ENCODE results near the gene HAL.
"Not testable (repeated sequence)": the region's sequence is repeated elsewhere in the genome, so short reads cannot be mapped to it uniquely, and the experiment has no call there.

- TF ChIP-seq, protein P1, sequence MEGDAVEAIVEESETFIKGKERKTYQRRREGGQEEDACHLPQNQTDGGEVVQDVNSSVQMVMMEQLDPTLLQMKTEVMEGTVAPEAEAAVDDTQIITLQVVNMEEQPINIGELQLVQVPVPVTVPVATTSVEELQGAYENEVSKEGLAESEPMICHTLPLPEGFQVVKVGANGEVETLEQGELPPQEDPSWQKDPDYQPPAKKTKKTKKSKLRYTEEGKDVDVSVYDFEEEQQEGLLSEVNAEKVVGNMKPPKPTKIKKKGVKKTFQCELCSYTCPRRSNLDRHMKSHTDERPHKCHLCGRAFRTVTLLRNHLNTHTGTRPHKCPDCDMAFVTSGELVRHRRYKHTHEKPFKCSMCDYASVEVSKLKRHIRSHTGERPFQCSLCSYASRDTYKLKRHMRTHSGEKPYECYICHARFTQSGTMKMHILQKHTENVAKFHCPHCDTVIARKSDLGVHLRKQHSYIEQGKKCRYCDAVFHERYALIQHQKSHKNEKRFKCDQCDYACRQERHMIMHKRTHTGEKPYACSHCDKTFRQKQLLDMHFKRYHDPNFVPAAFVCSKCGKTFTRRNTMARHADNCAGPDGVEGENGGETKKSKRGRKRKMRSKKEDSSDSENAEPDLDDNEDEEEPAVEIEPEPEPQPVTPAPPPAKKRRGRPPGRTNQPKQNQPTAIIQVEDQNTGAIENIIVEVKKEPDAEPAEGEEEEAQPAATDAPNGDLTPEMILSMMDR (IDR thresholded peaks at IDR 0.05; ENCODE audit: borderline replicate concordance, extremely low read depth, low read length, poor library complexity, severe bottlenecking): not testable (repeated sequence)
- not testable (repeated sequence) for TF ChIP-seq EZH2 (IDR thresholded peaks at IDR 0.05; ENCODE audit: borderline replicate concordance, low read depth, low read length, severe bottlenecking)
Measured at GRCh38 chr12:95969116-95969515, 27.0 kb downstream of the HAL start.

Measured in DND-41 (cell line).